DND-41 (cell line): Measurements from ENCODE around the gene JPH3.

ENCODE experiments used
- CTCF ChIP-seq: IDR thresholded peaks from 2 replicates; pipeline ENCODE4 v1.5.1; 2012; ENCODE audit warnings: borderline replicate concordance, low read length, moderate library complexity, mild to moderate bottlenecking; ENCODE audit not compliant: poor library complexity, severe bottlenecking; ENCODE audit errors: extremely low read depth
- EZH2 ChIP-seq: IDR thresholded peaks from 3 replicates; pipeline ENCODE4 v1.6.1; 2012; ENCODE audit warnings: borderline replicate concordance, low read depth, mild to moderate bottlenecking, moderate library complexity, low read length, inconsistent platforms; ENCODE audit not compliant: severe bottlenecking

DNA sequence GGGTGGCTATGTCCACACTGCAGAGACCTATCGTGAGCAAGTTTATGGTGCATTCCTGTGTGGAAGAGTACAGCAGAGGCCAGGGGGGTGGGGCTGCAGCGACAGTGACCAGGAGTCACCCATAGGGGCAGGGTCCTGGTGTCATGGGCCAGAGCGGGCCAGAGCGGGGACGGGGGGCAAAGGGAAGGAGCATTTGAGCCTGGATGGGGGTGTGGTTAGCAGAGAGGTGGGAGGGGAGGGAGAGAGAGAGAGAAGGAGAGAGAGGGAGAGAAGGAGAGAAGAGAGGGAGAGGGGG, 17.8 kb downstream of the JPH3 start:
- TF ChIP-seq CTCF (no peak), EZH2 (no peak)
